Fibroblast of the aortic adventitia (primary cell): Measurements from ENCODE around the gene TPRN. TPM values are rescaled to one million over a fixed set of nuclear protein-coding genes. Genes with fewer than 3 reads are reported as not detected.

Source experiments
- DNase-seq: peaks from one replicate; pipeline ENCODE4 v3.0.0-alpha.2; 2010; ENCODE audit warnings: low read depth
- H3K4me3 ChIP-seq: 2 replicates; pipeline ENCODE4 v1.5.1; 2011; ENCODE audit warnings: low read depth, mild to moderate bottlenecking, control low read depth, low read length, moderate library complexity
- total RNA-seq: library from RNA; depleted of rRNA; stranded (reverse); fragments of >200 nt; gene quantifications from 2 replicates; pipeline ENCODE4 v1.2.3, GENCODE V29; 2012; ENCODE audit warnings: low replicate concordance
- TF ChIP-seq, protein P1 (sequence below): IDR thresholded peaks from 2 replicates; pipeline ENCODE4 v1.5.1; 2011; ENCODE audit warnings: mild to moderate bottlenecking, low read length, control low read depth, inconsistent platforms; ENCODE audit not compliant: insufficient read depth

TPRN gene
- total RNA-seq, 1 donor: 8.0 TPM

- DNase-seq: no peak
- no peak overlapping the region for H3K4me3 ChIP-seq
- TF ChIP-seq, protein P1, sequence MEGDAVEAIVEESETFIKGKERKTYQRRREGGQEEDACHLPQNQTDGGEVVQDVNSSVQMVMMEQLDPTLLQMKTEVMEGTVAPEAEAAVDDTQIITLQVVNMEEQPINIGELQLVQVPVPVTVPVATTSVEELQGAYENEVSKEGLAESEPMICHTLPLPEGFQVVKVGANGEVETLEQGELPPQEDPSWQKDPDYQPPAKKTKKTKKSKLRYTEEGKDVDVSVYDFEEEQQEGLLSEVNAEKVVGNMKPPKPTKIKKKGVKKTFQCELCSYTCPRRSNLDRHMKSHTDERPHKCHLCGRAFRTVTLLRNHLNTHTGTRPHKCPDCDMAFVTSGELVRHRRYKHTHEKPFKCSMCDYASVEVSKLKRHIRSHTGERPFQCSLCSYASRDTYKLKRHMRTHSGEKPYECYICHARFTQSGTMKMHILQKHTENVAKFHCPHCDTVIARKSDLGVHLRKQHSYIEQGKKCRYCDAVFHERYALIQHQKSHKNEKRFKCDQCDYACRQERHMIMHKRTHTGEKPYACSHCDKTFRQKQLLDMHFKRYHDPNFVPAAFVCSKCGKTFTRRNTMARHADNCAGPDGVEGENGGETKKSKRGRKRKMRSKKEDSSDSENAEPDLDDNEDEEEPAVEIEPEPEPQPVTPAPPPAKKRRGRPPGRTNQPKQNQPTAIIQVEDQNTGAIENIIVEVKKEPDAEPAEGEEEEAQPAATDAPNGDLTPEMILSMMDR: no peak
Measured at GRCh38 chr9:137211532-137211931, 11.0 kb upstream of the TPRN start.

DNA sequence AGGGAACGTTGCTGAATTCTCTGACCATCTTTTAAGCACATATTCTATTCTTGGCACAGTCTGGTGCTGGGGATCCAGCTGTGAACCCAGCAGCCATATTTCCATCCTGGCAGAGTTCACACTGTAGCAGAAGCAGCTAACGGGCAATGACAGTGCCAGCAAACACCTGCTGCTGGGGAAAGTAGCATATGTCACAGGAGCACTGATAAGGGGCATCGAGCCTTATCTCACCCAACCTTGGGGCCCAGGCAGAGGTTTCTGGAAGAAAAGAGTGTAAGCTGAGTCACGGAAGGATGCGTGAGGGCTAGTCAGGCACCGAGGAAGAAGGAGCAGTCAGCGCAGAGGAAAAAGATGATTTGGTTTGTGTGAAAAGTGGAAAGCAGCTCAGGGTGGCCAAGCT, 6.1 kb upstream of the TPRN start:
- H3K4me3 ChIP-seq: peak overlapping the region; percentile 94
- TF ChIP-seq, protein P1: no peak
- no peak for DNase-seq

DNA sequence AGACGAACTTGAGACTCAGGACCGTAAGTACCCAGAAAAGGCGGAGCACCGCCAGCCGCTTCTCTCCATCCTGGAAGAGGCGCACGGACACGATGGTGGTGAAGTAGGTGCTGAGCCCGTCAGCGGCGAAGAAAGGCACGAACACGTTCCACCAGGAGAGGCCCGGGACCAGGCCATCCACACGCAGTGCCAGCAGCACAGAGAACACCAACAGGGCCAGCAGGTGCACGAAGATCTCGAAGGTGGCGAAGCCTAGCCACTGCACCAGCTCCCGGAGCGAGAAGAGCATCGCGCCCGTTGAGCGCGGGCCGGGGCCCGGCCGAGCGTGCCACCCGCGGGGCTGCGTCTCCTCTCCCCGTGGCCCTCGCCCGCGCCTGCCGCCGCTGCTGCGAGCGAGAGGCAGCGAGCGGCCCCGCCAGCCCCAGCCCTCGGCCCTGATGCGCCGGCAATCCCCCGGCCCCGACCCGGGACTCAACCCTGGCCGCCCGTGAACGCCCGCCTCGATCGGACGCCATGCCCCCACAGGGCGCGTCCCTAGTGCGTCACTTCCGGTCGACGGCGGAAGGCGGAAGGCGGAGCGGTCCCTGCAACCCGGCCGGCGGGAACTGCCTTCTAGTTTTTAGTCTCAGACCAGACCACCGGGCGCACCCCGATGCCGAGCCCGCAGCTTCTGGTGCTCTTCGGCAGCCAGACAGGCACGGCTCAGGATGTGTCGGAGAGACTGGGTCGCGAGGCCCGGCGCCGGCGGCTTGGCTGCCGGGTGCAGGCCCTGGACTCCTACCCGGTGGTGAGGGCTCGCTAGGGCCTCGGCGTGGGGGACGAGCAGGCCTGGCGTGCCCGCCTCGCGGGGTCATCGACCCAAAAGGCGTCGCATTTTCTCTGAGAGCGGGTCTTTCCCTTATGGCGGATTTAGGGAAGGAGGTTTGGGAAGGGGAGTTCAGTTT, 4.9 kb upstream of the TPRN start, which contains the start of the genes NDOR1 and TMEM203:
Gene NDOR1, plus strand, starts transcription at position 575 of the 944 bp plus-strand sequence. Its CDS starts 78 bp downstream, at position 653.
Gene TMEM203, minus strand, starts transcription at position 523 of the 944 bp plus-strand sequence. Its CDS starts 234 bp downstream, at position 289.
- H3K4me3 ChIP-seq: peak within 1 kb of the TSS; percentile 94
- peak; percentile 71 for DNase-seq
- TF ChIP-seq, protein P1: no peak

DNA sequence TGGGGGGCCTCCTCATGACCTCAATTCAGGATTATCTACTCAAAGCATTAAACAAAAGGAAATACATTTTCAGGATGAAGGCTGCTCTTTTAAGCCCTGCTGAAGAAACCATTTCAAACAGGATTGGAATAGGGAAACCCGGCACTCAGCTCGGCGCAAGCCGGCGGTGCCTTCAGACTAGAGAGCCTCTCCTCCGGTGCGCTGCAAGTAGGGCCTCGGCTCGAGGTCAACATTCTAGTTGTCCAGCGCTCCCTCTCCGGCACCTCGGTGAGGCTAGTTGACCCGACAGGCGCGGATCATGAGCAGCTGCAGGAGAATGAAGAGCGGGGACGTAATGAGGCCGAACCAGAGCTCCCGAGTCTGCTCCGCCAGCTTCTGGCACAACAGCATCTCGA, 4.2 kb upstream of the TPRN start:
- TF ChIP-seq, protein P1: no peak
- H3K4me3 ChIP-seq: peak overlapping the region; percentile 94
- DNase-seq: no peak

DNA sequence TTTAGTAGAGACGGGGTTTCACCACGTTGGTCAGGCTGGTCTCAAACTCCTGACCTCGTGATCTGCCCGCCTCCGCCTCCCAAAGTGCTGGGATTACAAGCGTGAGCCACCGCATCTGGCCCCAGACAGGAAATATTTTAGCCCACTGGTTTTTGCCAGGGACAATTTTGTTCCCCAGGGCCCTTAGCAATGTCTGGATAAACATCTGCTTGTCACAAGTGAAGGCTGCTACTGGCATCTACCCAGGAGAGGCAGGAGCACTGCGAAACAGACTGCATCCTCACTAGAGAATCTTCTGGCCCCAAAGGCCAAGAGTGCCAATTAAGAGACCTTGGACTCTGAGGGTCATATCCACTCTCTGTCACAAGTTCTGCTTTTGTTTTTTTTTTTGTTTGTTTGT, 2.4 kb upstream of the TPRN start:
- TF ChIP-seq, protein P1: no peak
- DNase-seq: no peak
- no peak overlapping the region for H3K4me3 ChIP-seq

- DNase-seq: no peak
- peak overlapping the region; percentile 78 for H3K4me3 ChIP-seq
- TF ChIP-seq, protein P1: no peak
Measured at GRCh38 chr9:137201205-137201868, 796 bp upstream of the TPRN start.
